HL-60/S4 treated with retinoic acid at 250 ng/mL for 4 days and 3 days (cell line): ENCODE data around the gene METTL24.
"Not testable (repeated sequence)": the region's sequence is repeated elsewhere in the genome, so short reads cannot be mapped to it uniquely, and the experiment has no call there.

Experiments used
- in situ Hi-C: fragments of 300-500 bp; cut with MboI; formaldehyde crosslinking; loops from 2 replicates; pipeline ENCODE4 v1.7.0; 2022; ENCODE audit warnings: low sequenced_read_pairs

Gene METTL24

DNA sequence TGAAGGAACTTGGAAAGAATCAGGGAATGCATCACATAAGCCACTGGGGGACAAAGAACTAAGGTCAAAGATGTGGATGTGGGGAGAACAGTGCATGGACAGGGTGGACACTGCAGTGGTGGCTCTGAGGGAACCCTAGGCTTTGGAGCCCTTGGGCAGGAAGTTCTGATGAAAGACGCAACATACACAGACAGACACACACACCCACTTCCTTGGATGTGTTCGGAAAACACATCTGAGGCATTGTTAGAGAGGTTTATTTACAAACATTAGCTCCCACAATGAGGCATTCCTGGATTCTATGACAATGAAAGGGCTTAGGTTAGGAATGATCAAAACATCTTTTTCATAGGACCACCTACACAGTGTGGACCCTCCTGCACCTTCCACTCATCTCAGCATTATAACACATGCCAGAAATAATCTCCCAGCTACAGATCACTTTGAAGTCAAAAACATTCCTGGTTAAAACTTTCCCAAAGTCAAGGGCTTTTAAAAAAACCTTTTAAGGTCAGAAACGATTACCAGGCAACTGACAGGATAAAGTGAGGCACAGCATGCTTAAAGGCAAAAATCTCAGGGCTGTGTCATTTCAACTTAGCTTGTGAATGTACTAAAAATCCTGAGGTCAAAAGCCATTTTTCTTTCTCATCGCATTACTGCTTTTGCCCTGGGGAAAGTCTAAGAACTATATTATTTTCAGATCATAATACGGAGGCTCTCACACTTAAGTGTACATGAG, 6.4 kb upstream of the METTL24 start:
- in situ Hi-C loops = no loop called here

DNA sequence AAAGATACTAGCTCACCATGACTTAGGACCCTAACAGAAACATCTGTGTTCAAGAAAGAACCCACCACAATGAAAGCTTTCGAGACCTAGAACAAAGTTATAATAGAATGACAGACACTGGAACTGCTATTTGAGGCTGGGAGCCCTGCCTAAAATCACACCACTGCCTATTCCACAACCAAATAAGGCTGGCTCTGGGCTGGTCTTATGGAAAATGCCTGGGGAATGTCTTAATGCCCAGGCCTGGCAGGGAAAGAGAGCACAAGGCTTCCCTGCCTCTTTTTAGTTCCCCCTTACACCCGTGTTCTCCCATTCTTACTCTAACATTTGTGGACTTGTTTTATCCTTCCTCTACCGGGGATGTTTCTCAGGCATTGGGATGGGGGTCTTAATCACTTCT, 5.6 kb upstream of the METTL24 start:
- in situ Hi-C loops = no loop called here

DNA sequence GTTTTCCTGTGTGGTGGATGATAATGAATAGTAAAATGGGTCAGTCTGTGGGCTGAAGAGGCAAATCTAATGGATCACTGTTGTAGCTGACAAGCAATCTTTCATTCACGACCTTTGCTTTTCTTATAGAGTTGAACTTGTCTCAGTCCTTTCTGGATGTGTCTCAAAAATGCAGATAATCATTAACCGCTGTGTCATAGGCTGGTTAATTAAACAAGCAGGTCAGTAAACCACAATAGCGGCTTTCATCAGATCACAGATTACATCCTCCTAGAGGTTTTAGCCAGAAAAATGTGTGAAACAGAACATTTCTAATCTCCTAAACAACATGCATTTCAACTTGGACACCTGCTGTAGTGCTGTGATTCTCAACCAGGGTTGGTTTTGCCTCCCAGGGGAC, 2.5 kb upstream of the METTL24 start:
- in situ Hi-C loops = no loop called here

DNA sequence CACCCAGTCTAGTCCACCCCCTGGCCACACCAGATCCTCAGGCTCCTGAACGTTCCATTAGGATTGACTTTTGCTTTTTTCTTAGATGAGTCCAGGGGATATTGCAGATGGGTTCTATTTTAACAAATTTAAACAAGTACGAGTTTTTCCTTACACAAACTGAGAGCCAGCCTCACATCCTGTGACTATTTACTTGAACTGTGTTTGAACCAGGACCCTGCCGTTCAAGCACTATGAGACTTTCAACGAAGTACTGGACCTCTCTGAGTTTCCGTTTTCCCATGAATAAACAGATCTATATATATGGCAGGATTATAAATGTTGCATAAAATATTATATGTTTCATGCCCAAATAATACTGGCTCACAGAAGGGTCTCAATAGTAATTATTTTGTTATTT, 1.4 kb upstream of the METTL24 start:
- in situ Hi-C loops = no loop called here

DNA sequence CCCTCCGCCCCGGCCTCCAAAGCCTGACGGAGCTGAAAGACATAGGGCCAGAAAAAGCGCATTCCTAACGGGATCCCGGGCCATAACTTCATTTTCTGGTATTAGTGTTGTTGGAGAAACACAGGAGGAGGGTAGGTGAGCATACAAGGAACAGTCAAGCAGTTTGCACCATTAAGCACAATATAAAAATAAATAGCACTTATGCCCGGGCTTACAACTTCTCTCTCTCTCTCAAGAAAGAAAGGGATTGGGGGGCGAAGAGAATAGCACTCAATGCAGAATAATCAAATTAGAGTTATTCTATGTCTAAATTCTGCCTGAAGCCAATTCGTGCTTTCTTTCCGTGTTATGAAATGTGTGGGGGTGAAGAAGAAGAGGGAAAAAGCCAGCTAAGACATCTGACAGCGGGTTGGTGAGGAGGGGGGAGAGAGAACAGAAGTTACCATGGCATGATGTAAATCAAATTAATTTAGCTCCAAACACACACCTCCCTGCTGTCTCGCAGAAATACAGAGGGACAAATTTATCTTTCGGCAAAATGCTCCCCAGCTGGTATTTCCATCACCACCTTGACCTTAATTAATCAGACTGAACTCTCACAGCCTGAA, 508 bp upstream of the METTL24 start:
- in situ Hi-C loops = no loop called here

DNA sequence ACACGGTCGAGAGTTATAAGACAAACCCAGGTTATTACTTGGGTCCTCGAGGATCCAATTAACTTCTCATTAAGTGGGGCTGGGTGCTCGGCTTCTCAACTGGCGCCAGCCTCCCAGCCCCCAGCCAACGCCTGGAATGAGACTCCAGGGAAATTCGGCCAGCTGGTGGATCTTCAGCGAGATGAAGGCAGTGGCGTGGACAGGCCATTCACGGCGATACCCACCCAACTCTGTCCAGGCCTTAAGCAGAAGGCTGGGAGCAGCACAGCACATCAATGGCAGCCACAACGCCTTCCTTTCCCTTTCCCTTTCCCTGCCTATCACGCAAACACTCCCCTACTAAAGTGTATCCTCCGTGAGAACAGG, 868 bp downstream of the METTL24 start:
- in situ Hi-C loops = no loop called here

DNA sequence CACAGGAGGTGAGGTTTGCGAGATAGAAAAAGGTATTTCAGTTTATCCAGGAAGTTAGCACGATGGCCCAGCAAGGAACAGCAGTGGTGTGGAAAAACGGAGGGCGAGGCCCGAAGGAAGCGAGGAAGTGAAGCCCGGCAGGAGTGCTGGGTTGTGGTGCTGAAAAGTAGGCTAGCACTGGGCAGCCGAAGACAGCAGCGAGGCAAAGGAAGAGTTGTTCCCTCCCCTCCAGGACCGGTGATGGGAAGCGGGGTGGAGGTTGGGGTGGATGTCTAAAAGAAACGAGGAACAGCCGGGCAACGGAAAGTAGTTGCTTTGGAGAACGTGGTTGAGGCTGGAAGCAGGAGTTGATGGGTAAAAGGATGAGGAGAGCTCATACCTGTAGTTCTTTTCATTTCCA, 1.4 kb downstream of the METTL24 start:
- in situ Hi-C loops = no loop called here

DNA sequence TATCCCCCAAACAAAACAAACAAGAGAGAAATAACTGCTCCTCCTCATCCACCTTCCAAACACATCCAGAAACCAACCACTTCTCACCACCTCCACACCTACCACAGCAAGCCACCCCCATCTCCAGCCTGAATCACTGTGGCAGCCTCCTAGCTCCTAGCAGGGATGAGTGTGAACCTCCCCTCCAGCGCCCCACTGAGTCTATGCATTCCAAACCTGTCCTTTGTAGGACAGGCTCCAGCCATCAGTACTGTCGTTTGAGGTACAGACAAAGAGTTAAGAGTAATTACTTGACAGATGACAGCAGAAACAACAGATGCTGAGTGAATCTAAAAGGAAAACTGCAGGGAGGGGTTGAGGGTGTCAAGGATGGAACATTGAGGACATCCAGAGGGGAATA, 2.4 kb downstream of the METTL24 start:
- in situ Hi-C loops = no loop called here

DNA sequence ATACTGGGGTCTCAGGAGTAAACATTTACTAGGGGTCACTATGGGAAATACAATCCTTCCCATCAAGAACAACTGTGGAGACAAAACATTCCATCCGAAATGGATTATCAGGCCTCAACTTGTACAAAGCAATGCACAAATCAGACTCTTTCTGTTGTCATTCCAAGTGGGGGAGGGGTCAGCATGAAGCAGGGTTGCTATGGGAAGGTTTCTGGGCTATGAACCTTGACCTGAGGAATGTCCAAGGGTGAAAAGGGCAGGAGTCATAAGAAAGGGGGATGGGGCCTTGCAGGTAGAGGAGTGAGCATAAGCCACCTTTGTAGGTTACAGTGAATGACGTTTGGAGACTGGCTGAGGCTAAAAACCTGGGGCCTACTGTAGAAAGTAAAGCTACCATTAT, 3.1 kb downstream of the METTL24 start:
- in situ Hi-C loops = no loop called here

DNA sequence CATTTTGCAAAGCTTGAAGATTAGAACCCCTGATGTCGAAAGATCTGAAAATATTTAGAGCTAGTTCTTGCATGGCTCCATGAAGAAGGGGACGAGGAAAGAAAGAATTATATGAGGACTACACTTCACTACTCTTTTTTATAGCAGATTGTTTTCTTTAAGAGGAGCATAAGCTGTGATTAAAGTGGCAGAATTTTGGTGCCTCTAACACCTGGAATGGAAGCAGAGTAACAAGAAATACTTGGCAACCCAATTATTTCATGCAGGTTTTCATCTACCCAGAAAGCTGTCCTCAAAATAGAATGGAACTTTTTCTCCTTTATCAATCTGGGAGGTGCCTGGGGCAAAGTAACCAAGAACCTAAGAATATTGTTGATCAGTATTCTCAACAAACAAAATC, 4.0 kb downstream of the METTL24 start:
- in situ Hi-C loops = no loop called here

DNA sequence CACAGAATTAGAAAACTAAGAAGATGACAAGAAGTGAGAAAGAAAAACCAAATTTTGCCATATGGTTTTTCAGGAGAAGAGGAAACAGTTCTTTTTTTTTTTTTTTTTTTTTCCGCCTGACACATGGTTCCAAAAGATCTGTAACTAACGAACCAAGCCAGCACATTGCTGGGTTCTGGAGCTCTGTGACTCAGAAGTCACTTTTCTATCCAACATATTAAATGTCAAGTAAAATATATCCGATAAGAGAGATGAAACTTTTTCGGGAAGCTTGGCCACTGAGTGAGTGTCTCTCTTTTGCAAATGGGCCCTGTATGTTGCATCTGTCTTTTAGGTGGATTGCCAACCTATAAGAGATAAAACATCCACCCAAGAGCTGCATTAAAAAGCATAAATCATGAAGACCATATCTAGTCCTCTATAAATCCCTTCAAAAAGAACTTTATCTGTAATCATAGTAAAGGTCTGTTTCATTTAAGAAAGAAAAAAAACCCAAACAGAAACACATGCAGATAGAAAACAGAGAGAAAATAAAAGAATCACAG, 4.6 kb downstream of the METTL24 start:
- in situ Hi-C loops = no loop called here

DNA sequence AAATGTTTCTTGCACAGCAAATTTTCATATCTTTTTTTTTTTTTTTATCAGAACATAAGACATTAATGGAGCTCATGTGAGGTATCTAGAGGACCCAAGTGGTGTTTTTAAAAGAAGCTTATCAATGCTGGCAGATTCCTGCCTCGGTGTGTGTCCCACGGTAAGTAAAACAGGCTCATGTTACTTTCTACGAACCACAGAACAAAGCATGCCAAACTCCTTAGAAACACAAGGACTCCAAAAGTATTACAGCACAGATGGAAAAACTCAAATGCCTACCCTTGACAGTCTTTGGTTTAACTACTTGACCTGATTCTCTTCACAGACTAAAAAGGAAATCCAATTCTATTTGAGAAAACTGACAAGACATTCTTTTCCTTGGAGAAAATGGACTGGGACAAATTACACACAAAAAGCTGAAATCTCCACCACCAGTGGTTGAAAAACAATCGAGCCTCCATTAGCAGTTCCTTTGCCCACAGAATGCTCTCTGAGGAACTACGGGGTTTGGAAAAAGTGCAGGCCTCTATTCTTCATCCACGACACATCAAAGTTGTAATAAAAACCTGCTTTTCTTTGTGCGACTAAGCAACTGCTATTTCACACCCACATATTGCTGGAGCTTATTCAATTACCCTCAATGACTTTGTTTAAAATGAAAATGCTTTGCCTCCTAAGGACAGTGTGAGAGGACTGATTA, 5.4 kb downstream of the METTL24 start:
- in situ Hi-C loops = no loop called here

DNA sequence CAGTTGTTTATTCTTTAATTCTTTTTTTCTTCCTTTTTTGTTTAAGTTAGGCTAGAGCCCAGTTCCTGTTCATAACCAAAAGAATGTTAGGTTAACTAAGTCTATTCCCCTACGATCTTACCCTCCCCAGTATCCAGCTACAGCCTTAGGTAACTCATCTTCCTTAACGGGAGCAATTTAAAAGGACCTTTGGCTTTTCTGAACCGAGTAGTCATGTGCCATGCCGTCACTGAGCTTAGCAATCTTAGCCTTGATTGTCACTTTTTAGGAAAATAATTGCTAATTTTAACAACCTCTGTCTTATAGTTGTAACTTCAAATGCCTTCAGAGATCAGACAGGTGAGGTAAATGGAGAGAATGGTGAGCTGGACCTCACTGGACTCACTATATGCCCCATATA, 6.2 kb downstream of the METTL24 start:
- in situ Hi-C loops = no loop called here

DNA sequence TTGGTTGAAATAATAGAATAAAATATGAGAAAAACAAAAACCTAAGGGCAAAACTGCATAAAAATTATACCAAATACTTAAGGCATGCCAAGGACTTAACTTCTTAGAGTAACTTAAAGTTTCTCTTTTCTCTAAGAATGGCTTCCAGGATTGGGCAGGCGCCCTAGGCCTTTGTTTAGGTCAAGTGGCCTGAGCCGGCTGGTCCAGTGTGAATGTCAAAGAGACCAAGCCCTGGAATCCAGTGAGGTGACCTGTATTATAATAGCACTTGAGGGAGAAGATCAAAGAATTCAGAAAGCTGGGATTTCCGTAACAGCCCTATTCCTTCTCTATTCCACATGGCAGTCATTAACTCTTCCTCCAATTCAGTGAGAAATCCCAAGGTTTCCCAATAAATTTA, 6.6 kb downstream of the METTL24 start:
- in situ Hi-C loops = no loop called here

DNA sequence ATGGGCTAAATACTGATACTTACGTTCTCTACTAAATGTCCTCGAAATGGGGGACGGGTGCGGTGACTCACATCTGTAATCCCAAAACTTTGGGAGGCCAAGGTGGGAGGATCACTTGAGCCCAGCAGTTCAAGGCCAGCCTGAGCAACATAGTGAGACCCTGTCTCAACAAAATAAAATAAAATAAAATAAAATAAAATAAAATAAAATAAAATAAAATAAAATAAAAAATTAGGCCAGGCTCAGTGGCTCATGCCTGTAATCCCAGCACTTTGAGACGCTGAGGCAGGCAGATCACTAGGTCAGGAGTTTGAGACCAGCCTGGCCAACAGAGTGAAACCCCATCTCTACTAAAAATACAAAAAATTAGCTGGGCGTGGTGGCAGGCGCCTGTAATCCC, 7.6 kb downstream of the METTL24 start:
- in situ Hi-C loops = not testable (repeated sequence)

DNA sequence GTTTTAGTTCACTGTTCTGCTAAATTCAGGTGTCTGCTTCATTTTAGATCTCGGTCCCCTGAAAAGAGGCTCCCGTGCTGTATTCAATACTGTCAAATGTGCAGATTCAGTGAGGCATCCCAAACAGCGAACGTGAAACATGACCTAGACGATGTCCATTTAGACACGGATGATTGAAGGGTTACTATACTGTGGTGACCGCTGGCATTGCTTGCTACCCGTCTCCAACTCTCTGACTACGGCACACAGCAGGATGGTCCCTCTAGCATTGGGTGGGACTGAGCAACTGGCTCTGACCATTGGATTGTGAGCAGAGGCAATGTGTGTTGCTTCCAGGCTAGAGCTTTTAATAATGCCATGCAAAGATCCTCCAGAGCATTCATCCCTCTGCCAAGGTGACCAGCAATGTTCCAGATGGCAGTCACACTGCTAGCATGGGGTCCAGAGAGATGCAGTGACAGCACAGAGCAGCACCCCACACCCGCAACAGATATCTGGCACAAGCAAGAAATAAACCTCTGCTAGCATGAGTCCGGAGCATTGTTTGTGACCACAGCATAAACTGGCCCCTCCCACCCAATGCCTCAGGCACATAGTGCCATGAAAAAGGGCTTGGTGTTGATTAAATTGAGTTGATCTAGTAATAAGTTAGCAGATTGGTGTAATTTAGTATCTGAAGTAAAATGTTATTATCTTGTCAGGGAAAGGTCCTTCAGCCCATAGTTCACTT, 9.0 kb downstream of the METTL24 start:
- in situ Hi-C loops = no loop called here

DNA sequence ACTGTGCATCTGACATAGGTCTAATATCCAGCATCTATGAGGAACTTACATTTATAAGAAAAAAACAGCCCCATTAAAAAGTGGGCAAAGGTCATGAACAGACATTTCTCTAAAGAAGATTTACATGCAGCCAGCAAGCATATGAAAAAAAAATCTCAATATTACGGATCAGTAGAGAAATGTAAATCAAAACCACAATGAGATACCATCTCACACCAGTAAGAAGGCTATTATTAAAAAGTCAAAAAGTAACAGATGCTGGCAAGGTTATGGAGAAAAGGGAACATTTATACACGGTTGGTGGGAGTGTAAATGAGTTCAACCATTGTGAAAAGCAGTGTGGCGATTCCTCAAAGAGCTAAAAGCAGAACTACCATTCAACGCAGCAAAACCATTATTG, 13.1 kb downstream of the METTL24 start:
- in situ Hi-C loops = no loop called here

DNA sequence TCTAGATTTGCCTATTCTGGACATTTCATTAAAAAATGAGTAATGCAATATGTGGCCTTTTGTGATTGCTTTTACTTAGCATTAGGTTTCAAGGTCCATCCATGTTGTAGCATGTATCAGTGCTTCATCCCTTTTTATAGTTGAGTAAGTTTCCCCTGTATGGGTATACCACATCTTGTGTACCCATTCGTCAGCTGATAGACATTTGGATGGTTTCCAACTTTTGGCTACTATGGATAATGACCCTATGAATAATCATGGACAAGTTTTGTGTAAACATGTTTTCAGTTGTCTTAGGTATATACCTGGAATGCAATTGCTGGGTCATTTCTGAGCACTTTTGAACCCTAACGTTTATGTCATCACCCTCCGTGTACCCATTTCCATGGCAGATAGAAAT, 15.4 kb downstream of the METTL24 start:
- in situ Hi-C loops = no loop called here

DNA sequence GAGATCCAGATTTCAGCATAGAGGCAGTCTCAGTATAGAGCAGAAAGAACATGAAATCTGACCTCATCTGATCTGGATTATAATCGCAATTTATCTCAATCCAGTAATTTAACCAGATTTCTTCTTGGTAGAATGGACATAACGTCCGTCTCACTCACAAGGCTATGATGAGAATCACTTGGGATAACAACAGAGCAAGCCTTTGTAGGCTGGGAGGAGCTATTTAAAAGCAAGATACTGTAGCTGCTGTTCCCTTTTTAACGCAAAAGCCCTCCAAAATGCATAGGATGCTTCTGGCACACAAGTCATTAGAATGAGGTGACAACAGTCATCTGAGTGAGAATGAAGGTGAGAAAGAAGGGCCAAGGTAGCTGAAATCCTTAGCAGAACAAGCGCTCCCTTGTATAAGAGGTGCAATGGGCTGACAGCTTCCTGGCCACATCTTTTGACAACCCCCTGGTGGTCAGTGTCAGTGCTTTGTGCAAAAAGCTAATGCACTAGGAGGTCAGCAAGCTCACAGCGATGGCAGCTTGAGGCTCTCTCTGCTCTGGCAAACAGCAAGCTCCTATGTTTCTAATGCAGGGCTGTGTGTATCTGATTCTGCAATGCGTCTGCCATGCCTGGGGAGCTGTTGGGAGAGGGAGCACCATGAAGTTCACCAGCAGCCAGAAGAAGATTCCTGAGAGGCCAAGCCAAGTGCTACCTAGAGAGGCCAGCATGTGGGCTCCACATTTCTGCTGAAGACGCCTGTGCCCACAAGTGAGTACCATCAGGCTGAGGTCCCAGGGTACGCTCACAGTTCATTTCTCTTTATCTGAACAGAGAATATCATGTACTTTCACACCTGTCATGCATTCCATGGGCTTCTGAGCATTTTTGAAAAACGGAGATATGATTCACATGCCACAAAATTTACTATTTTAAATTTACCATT, 16.2 kb downstream of the METTL24 start:
- in situ Hi-C loops = no loop called here

DNA sequence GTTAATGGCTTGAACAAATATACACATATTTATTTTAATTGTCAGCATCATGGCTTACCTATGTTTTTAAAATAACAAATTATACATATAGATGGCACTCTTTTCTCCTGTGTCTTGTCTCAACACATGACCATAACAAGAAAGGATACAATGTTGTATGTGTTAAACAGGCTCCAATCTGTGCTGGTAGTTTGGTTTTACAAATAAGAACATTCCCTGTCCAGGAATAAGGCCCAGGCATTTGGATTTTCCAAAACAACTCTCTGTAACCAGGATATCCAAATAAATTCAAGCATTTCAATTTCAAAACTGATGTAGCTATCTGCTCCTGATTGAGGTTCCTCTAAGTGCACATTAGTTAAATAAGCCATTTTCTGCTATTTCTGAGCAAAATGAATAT, 17.1 kb downstream of the METTL24 start:
- in situ Hi-C loops = no loop called here
